Cardiac fibroblast (primary cell): ENCODE data around the gene GNAT3.

Source experiments
- DNase-seq, 2 donors: peaks; one replicate each; pipeline versions ENCODE4 v3.0.0 to v3.0.0-alpha.2; 2010; ENCODE audit warnings: low read depth in 2 of 2
- H3K4me3 ChIP-seq, 2 donors: replicated peaks in 1 of 2; 1 replicate in 1 of 2; 2 replicates in 1 of 2; pipeline ENCODE4 v1.5.1; 2011; ENCODE audit warnings: low read depth in 2 of 2, low read length in 2 of 2, mild to moderate bottlenecking in 2 of 2, moderate library complexity in 1 of 2
- TF ChIP-seq, protein P1 (sequence below): IDR thresholded peaks from one replicate; pipeline ENCODE4 v1.5.1; 2011; ENCODE audit warnings: low read depth, mild to moderate bottlenecking, low read length, inconsistent platforms

The GNAT3 gene

DNA sequence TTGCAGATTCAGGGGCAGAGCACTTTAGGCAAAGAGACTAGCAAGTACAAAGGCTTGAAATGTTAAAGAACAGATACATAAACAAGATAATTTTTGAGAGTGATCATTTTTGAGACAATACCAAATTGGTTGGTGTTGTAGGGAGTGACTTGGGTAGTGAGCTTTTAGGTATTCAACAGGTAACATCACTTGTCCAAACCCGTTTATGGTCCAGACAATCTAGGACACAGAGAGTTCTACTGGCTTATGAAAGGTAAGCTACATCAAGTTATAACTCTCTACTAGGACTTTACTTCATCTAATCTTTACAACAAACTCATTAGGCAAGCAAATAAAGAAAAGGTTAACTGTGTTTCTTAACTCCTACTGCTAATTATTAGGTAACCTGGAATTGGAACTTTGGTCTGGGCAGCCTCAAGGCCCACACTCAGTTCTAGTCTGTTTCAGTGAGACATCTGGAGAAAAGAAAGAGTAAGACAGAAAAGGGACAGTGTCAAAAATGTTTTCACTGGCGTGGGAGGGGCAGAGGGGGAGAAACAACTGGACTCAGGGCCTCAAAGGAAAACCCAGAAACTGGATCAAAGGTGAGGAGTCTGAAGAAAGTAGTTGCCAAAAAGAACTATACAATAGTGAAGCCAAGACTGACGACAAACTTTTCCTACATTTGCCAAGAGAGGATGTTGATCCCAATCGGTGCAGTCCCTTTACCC lies 39.2 kb downstream of the GNAT3 start:
- TF ChIP-seq, protein P1, sequence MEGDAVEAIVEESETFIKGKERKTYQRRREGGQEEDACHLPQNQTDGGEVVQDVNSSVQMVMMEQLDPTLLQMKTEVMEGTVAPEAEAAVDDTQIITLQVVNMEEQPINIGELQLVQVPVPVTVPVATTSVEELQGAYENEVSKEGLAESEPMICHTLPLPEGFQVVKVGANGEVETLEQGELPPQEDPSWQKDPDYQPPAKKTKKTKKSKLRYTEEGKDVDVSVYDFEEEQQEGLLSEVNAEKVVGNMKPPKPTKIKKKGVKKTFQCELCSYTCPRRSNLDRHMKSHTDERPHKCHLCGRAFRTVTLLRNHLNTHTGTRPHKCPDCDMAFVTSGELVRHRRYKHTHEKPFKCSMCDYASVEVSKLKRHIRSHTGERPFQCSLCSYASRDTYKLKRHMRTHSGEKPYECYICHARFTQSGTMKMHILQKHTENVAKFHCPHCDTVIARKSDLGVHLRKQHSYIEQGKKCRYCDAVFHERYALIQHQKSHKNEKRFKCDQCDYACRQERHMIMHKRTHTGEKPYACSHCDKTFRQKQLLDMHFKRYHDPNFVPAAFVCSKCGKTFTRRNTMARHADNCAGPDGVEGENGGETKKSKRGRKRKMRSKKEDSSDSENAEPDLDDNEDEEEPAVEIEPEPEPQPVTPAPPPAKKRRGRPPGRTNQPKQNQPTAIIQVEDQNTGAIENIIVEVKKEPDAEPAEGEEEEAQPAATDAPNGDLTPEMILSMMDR = no peak
- no peak overlapping the region for H3K4me3 ChIP-seq
- DNase-seq = peak in 1 of 2 donors; percentile 50

DNA sequence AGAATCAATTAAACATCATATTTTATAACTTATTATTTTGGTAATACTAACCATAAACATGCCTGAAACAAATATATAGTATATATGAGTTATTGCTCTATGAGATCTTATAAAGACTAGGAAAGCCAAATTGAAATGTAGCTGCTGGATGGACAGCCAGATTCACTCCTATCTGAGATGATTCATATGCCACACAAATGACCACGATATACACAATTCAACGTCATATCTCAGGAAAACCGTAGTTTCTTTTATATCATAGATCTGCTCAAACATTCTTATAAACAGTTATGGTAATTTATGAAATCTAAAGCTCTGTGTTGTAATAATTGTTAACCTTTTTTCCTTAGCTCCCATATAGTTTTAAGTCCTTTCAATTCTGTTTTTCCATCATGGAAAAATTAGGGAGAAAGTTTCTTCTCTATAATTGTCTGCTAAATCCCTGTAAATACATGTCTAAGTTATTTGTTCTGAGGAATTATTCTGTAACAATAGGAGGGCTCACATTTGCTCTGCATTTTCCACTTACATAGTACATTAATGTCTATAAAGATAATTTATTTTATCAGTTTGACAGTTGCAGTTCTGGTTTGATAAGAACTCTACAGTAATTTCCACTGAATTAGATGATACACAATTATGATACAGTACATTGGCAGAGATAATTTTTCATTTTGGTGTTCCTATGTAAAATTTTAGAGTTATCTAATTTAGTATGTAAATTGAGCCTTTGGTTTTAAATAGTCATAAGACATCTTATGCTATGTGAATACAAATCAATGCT lies 42.7 kb downstream of the GNAT3 start:
- H3K4me3 ChIP-seq = no peak overlapping the region
- TF ChIP-seq, protein P1 = no peak

DNA sequence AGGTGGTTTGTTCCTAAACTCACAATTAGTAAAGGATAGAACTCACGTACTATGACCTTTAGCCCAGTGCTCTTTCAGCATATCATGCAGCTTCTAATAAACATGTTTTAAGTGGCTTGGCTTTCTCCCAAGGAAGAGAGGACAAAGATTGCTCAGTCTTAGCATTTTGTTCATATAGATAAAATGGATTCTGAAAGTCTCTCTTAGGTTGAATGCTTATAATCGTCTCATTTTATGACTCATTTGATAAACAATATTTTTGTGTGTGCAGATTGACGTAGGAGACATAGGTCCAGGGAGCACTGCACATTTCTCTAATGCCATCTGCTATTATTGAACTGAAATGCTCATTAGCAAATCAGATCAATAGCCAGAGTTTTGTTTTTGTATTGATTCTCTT lies 44.8 kb downstream of the GNAT3 start:
- peak; percentile 50 to 58 for DNase-seq
- H3K4me3 ChIP-seq = no peak overlapping the region
- TF ChIP-seq, protein P1 = no peak

More for the DNA sequence above, 42.7 kb downstream of the GNAT3 start:
- peak in 1 of 2 donors; percentile 46 for DNase-seq

DNA sequence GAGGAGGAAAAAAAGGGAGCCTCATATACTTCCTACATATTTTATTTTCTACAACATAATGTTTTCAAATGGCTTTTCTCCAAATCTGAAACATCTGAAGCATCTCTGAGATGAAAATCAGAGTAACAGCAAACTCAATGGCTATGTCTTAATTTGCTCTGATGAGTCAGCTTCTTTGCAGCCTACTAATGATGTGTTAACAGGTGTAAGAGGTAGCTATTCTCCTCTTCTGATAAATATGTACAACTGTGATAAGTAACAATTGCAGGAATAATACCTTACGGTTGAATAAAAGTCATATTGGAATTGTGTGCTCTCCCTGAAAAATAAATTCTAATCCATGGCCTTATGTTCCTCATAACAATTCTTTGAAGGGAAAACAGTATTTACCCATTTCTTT lies 45.2 kb downstream of the GNAT3 start:
- TF ChIP-seq, protein P1 = no peak
- DNase-seq = no peak
- H3K4me3 ChIP-seq = no peak overlapping the region

DNA sequence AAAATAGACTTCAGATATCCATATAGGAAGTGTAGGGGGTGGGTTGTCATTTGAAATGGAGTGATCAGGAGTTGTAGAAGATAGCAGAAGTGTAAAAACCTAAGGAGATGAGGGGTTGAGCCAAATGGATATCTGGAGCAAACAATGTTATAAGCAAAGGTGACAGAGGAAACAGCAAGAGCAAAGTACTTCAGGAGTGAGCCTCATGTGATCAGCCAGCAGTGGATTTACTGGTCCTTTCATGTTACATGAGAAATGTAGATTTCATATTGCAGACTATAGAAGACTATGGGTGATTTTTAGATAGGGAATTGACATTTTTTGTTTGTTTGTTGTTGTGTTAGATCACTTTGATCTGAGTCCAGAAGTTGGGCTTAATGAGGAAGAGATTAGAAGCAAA lies 47.7 kb downstream of the GNAT3 start:
- H3K4me3 ChIP-seq = no peak overlapping the region
- TF ChIP-seq, protein P1 = no peak
- DNase-seq = no peak

DNA sequence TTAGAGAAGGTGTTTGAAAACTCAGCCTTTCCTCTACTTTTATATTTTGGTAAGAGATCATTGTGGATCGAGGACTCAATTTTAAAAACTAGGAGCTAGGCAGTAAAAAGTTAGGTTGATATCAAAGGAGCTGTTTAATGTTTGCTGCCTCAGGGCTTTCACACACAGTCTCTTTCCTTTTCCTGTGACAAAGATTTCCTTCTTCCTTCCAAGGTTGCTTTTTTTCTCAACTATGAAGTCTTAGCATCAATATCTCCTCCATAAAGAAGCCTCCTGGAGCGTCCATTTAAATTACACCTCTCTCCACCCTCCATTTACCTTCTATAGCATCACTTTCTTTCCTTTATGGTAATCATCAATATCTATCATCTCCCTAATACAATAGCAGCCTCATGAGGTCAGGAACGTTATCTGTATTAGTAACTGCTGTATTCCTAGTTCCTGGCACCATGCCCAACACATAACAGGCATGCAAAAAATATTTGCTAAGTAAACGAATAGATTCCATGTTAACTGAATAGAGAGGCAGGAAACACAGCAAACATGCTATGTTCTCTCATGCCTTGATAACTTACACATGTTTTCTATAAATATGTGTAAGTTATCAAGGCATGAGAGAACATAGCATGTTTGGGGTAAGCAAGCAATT lies 48.5 kb downstream of the GNAT3 start:
- TF ChIP-seq, protein P1 = no peak
- no peak overlapping the region for H3K4me3 ChIP-seq
- peak; percentile 21 to 50 for DNase-seq
